WTC11 (cell line): Measurements from ENCODE around the gene ANKRD24. TPM values are rescaled to one million over a fixed set of nuclear protein-coding genes. Genes with fewer than 3 reads are reported as not detected.
A peak's percentile ranks its signal among the peaks of the same experiment; 100 is the strongest.

Source experiments
- ATAC-seq: fragments of 200-7000 bp; cut with Tn5 transposase; 2 replicates; pipeline ENCODE4 v1.10.0; 2021; ENCODE audit warnings: mild to moderate bottlenecking, moderate library complexity
- CTCF ChIA-PET: fragments of 300-600 bp; sonication (Branson Sonifier 250); formaldehyde crosslinking; loops from one replicate; lab custom pipeline; 2021; ENCODE audit warnings: antibody characterized with exemption; lab: Charles Lee
- POLR2A ChIA-PET: fragments of 350-600 bp; sonication (Branson Sonifier 250); formaldehyde crosslinking; loops from one replicate; lab custom pipeline; 2021; ENCODE audit warnings: antibody characterized with exemption; lab: Charles Lee
- DNase-seq: peaks from one replicate; pipeline ENCODE4 v3.0.0; 2021; ENCODE audit warnings: low spot score
- H3K27ac Mint-ChIP-seq: 2 replicates; pipeline ENCODE4 v1.8.0; 2021; ENCODE audit warnings: mixed read lengths
- H3K27me3 Mint-ChIP-seq: 2 replicates; pipeline ENCODE4 v1.8.0; 2021; ENCODE audit warnings: low read depth, mild to moderate bottlenecking, moderate library complexity, mixed read lengths
- H3K36me3 Mint-ChIP-seq: 2 replicates; pipeline ENCODE4 v1.8.0; 2021; ENCODE audit warnings: mixed read lengths
- H3K4me1 Mint-ChIP-seq: 2 replicates; pipeline ENCODE4 v1.8.0; 2022; ENCODE audit warnings: mixed read lengths
- H3K4me3 Mint-ChIP-seq: 2 replicates; pipeline ENCODE4 v1.8.0; 2021; ENCODE audit warnings: mild to moderate bottlenecking, moderate library complexity, mixed read lengths
- H3K9me3 Mint-ChIP-seq: 2 replicates; pipeline ENCODE4 v1.8.0; 2021; ENCODE audit warnings: mixed read lengths
- CBFB ChIP-seq: sonication (generic); formaldehyde crosslinking; IDR thresholded peaks from 2 replicates; pipeline ENCODE4 v1.8.1; 2022; ENCODE audit warnings: mild to moderate bottlenecking, low read depth, missing genetic modification reagents
- CTCF ChIP-seq: fragments of 200-600 bp; IDR thresholded peaks from 2 replicates; pipeline ENCODE4 v1.8.0; 2022; ENCODE audit warnings: antibody characterized with exemption
- GABPB1 ChIP-seq: sonication (generic); formaldehyde crosslinking; IDR thresholded peaks from 2 replicates; pipeline ENCODE4 v1.8.1; 2023; ENCODE audit warnings: mild to moderate bottlenecking, missing genetic modification reagents
- GRHL2 ChIP-seq: fragments of 250-450 bp; sonication (Bioruptor Pico); IDR thresholded peaks from 2 replicates; pipeline ENCODE4 v1.8.0; 2022; ENCODE audit warnings: mild to moderate bottlenecking, moderate library complexity; ENCODE audit not compliant: insufficient replicate concordance, severe bottlenecking
- GTF2I ChIP-seq: fragments of 250-450 bp; sonication (Bioruptor Pico); conservative IDR thresholded peaks from 2 replicates; pipeline ENCODE4 v1.4.0; 2021; ENCODE audit warnings: mild to moderate bottlenecking
- JUN ChIP-seq: sonication (generic); formaldehyde crosslinking; IDR thresholded peaks from 2 replicates; pipeline ENCODE4 v1.8.0; 2023; ENCODE audit warnings: mild to moderate bottlenecking, missing genetic modification reagents
- MXD4 ChIP-seq: fragments of 250-450 bp; sonication (Bioruptor Pico); IDR thresholded peaks from 2 replicates; pipeline ENCODE4 v1.8.0; 2021; ENCODE audit warnings: mild to moderate bottlenecking, moderate library complexity, borderline replicate concordance
- NFATC4 ChIP-seq: fragments of 250-450 bp; sonication (Bioruptor Pico); IDR thresholded peaks from 2 replicates; pipeline ENCODE4 v1.9.0; 2021; ENCODE audit warnings: mild to moderate bottlenecking
- NFE2L1 ChIP-seq: sonication (generic); formaldehyde crosslinking; IDR thresholded peaks from 2 replicates; pipeline ENCODE4 v1.8.1; 2023; ENCODE audit warnings: missing genetic modification reagents
- NR1H2 ChIP-seq: sonication (generic); formaldehyde crosslinking; IDR thresholded peaks from 2 replicates; pipeline ENCODE4 v1.9.0; 2021; ENCODE audit warnings: mild to moderate bottlenecking, moderate library complexity, missing genetic modification reagents
- NR2C2 ChIP-seq: sonication (generic); formaldehyde crosslinking; IDR thresholded peaks from 2 replicates; pipeline ENCODE4 v1.8.0; 2022; ENCODE audit warnings: mild to moderate bottlenecking, missing genetic modification reagents
- STAT6 ChIP-seq: sonication (generic); formaldehyde crosslinking; conservative IDR thresholded peaks from 2 replicates; pipeline ENCODE4 v1.8.1; 2023; ENCODE audit warnings: mild to moderate bottlenecking, low read depth, missing genetic modification reagents, moderate library complexity
- ZNF121 ChIP-seq: sonication (generic); formaldehyde crosslinking; IDR thresholded peaks from 2 replicates; pipeline ENCODE4 v1.8.0; 2023; ENCODE audit warnings: missing genetic modification reagents
- ZNF317 ChIP-seq: sonication (generic); formaldehyde crosslinking; IDR thresholded peaks from 2 replicates; pipeline ENCODE4 v1.8.1; 2023; ENCODE audit warnings: low read depth, mild to moderate bottlenecking, moderate library complexity, missing genetic modification reagents, borderline replicate concordance
- total RNA-seq: library from RNA; stranded (reverse); gene quantifications from 3 replicates; pipeline ENCODE4 v1.2.3, GENCODE V29; 2021
- TF ChIP-seq, protein P1 (sequence below): sonication (generic); formaldehyde crosslinking; IDR thresholded peaks from 2 replicates; pipeline ENCODE4 v1.8.0; 2022; ENCODE audit warnings: mild to moderate bottlenecking, missing genetic modification reagents
- TF ChIP-seq, protein P2 (sequence below): sonication (generic); formaldehyde crosslinking; IDR thresholded peaks from 2 replicates; pipeline ENCODE4 v1.8.0; 2022; ENCODE audit warnings: mild to moderate bottlenecking, missing genetic modification reagents
- TF ChIP-seq, protein P3 (sequence below): fragments of 250-450 bp; sonication (Bioruptor Pico); IDR thresholded peaks from 2 replicates; pipeline ENCODE4 v1.9.0; 2021; ENCODE audit warnings: mild to moderate bottlenecking, borderline replicate concordance
- TF ChIP-seq, protein P4 (sequence below): fragments of 250-450 bp; sonication (Bioruptor Pico); IDR thresholded peaks from 2 replicates; pipeline ENCODE4 v1.8.0; 2021; ENCODE audit warnings: mild to moderate bottlenecking

Gene ANKRD24
- total RNA-seq, 1 experiment from 2014 or later = 11.3 TPM

DNA sequence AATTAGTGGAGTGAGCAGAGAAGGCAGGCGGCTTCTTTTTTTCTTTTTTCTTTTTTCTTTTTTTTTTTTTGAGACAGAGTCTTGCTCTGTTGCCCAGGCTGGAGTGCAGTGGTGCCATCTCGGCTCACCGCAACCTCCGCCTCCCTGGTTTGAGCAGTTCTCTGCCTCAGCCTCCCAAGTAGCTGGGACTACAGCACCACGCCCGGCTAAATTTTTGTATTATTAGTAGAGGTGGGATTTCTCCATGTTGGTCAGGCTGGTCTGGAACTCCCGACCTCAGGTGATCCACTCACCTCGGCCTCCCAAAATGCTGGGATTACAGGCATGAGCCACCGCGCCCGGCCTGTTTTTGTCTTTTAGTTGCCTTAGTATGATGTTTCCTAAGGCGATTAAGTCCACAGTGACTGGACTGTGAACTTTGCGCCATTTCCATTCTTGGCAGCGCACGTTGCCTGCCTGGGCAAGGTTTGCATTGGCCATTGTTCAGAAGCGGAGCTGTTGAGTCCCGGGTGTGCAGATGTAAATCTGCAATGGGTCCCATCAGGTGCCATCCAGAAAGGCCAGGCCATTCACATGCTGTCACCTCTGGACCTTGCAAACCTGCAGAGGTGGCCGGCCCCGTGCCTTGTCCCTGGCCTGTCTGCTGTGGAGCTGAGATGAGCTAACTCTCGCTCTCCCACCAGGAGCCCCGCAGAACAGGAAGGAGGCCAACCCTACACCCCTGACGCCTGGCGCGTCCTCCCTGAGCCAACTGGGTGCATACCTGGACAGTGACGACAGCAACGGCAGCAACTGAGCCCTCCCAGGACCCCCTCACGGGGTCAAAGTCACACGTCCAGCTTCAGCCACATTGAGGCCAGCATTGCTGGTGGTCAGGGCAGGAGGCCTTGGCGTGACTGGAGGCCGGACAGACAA lies 85.7 kb downstream of the ANKRD24 start:
- DNase-seq = no peak
- peaks cover 17% of the 10 kb centered on the region for H3K36me3 Mint-ChIP-seq
- CTCF ChIA-PET = interaction anchor here (0.6 to 4.5 kb wide), 48 partner anchors 12 to 1151 kb away, joined by 3 to 187 read pairs (median 12); partner anchors contain the start of genes CHAF1A, EBI3, FSD1 and MPND
- no peaks in the 10 kb centered on the region for H3K27me3 Mint-ChIP-seq
- TF ChIP-seq, protein P1, sequence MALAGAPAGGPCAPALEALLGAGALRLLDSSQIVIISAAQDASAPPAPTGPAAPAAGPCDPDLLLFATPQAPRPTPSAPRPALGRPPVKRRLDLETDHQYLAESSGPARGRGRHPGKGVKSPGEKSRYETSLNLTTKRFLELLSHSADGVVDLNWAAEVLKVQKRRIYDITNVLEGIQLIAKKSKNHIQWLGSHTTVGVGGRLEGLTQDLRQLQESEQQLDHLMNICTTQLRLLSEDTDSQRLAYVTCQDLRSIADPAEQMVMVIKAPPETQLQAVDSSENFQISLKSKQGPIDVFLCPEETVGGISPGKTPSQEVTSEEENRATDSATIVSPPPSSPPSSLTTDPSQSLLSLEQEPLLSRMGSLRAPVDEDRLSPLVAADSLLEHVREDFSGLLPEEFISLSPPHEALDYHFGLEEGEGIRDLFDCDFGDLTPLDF (CRISPR knock-in tag) = no peak
- TF ChIP-seq CBFB (CRISPR knock-in tag) (no peak), NR2C2 (CRISPR knock-in tag) (no peak), MXD4 (CRISPR knock-in tag) (no peak), ZNF121 (CRISPR knock-in tag) (peak; percentile 49; the same call in 1 of the 2 replicates), GRHL2 (no peak)
- TF ChIP-seq, protein P2, sequence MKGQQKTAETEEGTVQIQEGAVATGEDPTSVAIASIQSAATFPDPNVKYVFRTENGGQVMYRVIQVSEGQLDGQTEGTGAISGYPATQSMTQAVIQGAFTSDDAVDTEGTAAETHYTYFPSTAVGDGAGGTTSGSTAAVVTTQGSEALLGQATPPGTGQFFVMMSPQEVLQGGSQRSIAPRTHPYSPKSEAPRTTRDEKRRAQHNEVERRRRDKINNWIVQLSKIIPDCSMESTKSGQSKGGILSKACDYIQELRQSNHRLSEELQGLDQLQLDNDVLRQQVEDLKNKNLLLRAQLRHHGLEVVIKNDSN (CRISPR knock-in tag) = no peak
- no peaks in the 10 kb centered on the region for H3K9me3 Mint-ChIP-seq
- no peak for ATAC-seq
- POLR2A ChIA-PET = interaction anchor here (0.6 to 1.7 kb wide), 8 partner anchors 75 to 1007 kb away, joined by 3 to 16 read pairs (median 6); partner anchors contain the start of gene MPND
- no peak overlapping the region for H3K27ac Mint-ChIP-seq
- no peak overlapping the region for H3K4me3 Mint-ChIP-seq
- no peaks in the 10 kb centered on the region; the same call in 1 of the 2 replicates for H3K4me1 Mint-ChIP-seq

DNA sequence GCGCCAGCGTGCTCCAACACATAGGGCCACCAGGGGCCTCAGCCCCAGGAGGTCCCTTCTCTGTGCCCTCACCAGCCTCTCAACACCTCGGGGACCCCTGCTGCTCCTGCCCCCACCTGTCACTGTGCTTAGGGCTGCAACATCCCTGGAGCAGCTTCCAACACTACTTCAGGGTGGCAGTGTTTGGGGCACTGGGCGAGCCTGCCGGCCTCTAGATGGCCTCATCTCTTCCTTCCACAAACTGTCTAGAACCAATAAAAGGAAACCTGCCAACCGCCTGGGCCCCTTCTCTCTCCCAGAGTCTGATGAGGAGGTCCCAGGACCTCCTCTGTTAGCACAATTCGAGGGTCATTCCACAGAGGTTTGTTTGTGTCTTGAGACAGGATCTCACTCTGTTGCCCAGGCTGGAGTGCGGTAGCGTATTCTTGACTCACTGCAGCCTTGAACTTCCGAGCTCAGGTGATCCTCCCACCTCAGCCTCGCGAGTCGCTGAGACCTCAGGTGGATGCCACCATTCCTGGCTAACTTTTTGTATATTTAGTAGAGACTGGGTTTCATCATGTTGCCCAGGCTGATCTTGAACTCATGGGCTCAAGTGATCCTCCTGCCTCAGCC lies 86.4 kb downstream of the ANKRD24 start:
- Mint-ChIP-seq H3K27me3 (no peaks in the 10 kb centered on the region), H3K27ac (no peak overlapping the region), H3K4me1 (no peaks in the 10 kb centered on the region; the same call in 1 of the 2 replicates), H3K36me3 (peaks cover 17% of the 10 kb centered on the region), H3K9me3 (no peaks in the 10 kb centered on the region), H3K4me3 (no peak overlapping the region)
- POLR2A ChIA-PET = interaction anchor here (0.6 to 0.7 kb wide), 2 partner anchors 74 to 117 kb away, joined by 3 read pairs; no protein-coding TSS in a partner anchor
- no peak for ATAC-seq
- DNase-seq = no peak
- CTCF ChIA-PET = interaction anchor here (2.2 to 4.5 kb wide), 12 partner anchors 11 to 177 kb away, joined by 10 to 187 read pairs (median 46); partner anchors contain the start of genes EBI3, FSD1, MPND and SHD
- no peak for TF ChIP-seq GTF2I
- no peak for TF ChIP-seq ZNF317 (CRISPR knock-in tag)
- no peak for TF ChIP-seq JUN
- TF ChIP-seq, protein P3, sequence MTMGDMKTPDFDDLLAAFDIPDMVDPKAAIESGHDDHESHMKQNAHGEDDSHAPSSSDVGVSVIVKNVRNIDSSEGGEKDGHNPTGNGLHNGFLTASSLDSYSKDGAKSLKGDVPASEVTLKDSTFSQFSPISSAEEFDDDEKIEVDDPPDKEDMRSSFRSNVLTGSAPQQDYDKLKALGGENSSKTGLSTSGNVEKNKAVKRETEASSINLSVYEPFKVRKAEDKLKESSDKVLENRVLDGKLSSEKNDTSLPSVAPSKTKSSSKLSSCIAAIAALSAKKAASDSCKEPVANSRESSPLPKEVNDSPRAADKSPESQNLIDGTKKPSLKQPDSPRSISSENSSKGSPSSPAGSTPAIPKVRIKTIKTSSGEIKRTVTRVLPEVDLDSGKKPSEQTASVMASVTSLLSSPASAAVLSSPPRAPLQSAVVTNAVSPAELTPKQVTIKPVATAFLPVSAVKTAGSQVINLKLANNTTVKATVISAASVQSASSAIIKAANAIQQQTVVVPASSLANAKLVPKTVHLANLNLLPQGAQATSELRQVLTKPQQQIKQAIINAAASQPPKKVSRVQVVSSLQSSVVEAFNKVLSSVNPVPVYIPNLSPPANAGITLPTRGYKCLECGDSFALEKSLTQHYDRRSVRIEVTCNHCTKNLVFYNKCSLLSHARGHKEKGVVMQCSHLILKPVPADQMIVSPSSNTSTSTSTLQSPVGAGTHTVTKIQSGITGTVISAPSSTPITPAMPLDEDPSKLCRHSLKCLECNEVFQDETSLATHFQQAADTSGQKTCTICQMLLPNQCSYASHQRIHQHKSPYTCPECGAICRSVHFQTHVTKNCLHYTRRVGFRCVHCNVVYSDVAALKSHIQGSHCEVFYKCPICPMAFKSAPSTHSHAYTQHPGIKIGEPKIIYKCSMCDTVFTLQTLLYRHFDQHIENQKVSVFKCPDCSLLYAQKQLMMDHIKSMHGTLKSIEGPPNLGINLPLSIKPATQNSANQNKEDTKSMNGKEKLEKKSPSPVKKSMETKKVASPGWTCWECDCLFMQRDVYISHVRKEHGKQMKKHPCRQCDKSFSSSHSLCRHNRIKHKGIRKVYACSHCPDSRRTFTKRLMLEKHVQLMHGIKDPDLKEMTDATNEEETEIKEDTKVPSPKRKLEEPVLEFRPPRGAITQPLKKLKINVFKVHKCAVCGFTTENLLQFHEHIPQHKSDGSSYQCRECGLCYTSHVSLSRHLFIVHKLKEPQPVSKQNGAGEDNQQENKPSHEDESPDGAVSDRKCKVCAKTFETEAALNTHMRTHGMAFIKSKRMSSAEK (CRISPR knock-in tag) = no peak
- no peak for TF ChIP-seq NFATC4 (CRISPR knock-in tag)
- TF ChIP-seq, protein P1 (CRISPR knock-in tag) = no peak
- TF ChIP-seq CTCF = no peak
- no peak for TF ChIP-seq NR1H2 (CRISPR knock-in tag)
- TF ChIP-seq NFE2L1 (CRISPR knock-in tag) = no peak
- TF ChIP-seq STAT6 (CRISPR knock-in tag) = no peak
- TF ChIP-seq GABPB1 (CRISPR knock-in tag) = no peak
- TF ChIP-seq, protein P4, sequence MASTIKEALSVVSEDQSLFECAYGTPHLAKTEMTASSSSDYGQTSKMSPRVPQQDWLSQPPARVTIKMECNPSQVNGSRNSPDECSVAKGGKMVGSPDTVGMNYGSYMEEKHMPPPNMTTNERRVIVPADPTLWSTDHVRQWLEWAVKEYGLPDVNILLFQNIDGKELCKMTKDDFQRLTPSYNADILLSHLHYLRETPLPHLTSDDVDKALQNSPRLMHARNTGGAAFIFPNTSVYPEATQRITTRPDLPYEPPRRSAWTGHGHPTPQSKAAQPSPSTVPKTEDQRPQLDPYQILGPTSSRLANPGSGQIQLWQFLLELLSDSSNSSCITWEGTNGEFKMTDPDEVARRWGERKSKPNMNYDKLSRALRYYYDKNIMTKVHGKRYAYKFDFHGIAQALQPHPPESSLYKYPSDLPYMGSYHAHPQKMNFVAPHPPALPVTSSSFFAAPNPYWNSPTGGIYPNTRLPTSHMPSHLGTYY (CRISPR knock-in tag) = no peak
